Ishikawa (cell line): ENCODE results near the gene TFB1M.

Experiments used
- CEBPB ChIP-seq: IDR thresholded peaks from 2 replicates; pipeline ENCODE4 v1.6.1; 2012
- CREB1 ChIP-seq: IDR thresholded peaks from 2 replicates; pipeline ENCODE4 v1.6.1; 2012; ENCODE audit warnings: low read depth
- EGR1 ChIP-seq: IDR thresholded peaks from 2 replicates; pipeline ENCODE4 v1.6.1; 2012
- EP300 ChIP-seq: IDR thresholded peaks from 2 replicates; pipeline ENCODE4 v1.6.1; 2012; ENCODE audit warnings: borderline replicate concordance
- FOXM1 ChIP-seq: IDR thresholded peaks from 2 replicates; pipeline ENCODE4 v1.6.1; 2012; ENCODE audit warnings: low read depth, borderline replicate concordance
- MAX ChIP-seq: IDR thresholded peaks from 2 replicates; pipeline ENCODE4 v1.6.1; 2012
- NFIC ChIP-seq: IDR thresholded peaks from 2 replicates; pipeline ENCODE4 v1.6.1; 2012
- RAD21 ChIP-seq: IDR thresholded peaks from 2 replicates; pipeline ENCODE4 v1.6.1; 2012; ENCODE audit warnings: low read depth
- REST ChIP-seq: IDR thresholded peaks from 2 replicates; pipeline ENCODE4 v1.6.1; 2012; ENCODE audit warnings: low read depth, mild to moderate bottlenecking
- TAF1 ChIP-seq: IDR thresholded peaks from 2 replicates; pipeline ENCODE4 v1.6.1; 2012; ENCODE audit warnings: low read depth, mild to moderate bottlenecking
- TCF12 ChIP-seq: IDR thresholded peaks from 2 replicates; pipeline ENCODE4 v1.6.1; 2012; ENCODE audit warnings: low read depth
- TEAD4 ChIP-seq: IDR thresholded peaks from 2 replicates; pipeline ENCODE4 v1.6.1; 2012
- YY1 ChIP-seq: IDR thresholded peaks from 2 replicates; pipeline ENCODE4 v1.6.1; 2012; ENCODE audit warnings: low read depth
- ZBTB7A ChIP-seq: IDR thresholded peaks from 2 replicates; pipeline ENCODE4 v1.6.1; 2012; ENCODE audit warnings: low read depth
- TF ChIP-seq, protein P1 (sequence below): IDR thresholded peaks from 2 replicates; pipeline ENCODE4 v1.6.1; 2012

Gene TFB1M

DNA sequence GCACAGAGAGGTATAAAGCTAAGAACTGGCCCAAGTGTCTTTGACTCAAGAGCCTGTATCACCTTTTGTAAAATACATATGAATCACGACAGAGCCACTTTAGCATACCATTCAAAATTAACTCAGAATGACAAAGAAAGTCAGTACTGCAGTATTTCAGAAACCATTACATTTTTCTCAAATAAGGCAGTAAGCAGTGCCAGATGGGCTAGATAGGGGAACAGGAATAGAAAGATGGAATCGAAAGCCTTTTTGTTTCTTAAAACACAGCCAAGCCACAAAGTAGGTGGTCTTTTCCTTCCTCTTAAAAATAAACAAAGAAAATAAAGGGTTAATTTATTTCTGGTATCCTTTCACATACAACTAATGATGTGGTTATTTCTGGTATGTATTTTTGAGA, 40.2 kb downstream of the TFB1M start:
- TF ChIP-seq YY1, result no peak
- TF ChIP-seq CREB1, result no peak
- no peak for TF ChIP-seq ZBTB7A
- TF ChIP-seq TAF1, result no peak
- no peak for TF ChIP-seq MAX
- no peak for TF ChIP-seq TEAD4
- TF ChIP-seq TCF12, result no peak
- no peak for TF ChIP-seq NFIC
- TF ChIP-seq RAD21, result no peak
- TF ChIP-seq EGR1, result no peak
- TF ChIP-seq CEBPB, result no peak
- no peak for TF ChIP-seq EP300
- TF ChIP-seq, protein P1, sequence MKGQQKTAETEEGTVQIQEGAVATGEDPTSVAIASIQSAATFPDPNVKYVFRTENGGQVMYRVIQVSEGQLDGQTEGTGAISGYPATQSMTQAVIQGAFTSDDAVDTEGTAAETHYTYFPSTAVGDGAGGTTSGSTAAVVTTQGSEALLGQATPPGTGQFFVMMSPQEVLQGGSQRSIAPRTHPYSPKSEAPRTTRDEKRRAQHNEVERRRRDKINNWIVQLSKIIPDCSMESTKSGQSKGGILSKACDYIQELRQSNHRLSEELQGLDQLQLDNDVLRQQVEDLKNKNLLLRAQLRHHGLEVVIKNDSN, result no peak

DNA sequence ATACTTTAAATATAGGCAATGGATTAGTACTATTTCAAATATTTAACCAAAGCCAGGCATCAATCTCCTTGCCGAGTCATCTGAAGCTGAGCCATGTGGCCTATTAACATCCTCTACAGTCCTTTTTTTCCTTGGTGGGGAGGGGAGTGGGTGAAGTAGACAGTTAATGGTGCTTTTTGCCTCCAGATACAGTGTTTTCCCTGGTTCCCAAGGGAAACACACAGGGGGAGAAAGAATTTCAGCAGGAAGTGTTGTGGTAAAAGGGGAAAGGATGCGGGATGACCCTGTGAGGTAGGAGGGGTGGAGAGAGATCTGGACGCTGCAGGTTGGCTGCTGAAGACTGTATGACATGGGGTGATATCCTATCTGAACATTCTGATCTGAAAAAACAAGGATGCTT, 40.9 kb downstream of the TFB1M start:
- no peak for TF ChIP-seq TEAD4
- no peak for TF ChIP-seq ZBTB7A
- no peak for TF ChIP-seq CREB1
- no peak for TF ChIP-seq RAD21
- no peak for TF ChIP-seq TCF12
- no peak for TF ChIP-seq TAF1
- no peak for TF ChIP-seq NFIC
- no peak for TF ChIP-seq EP300
- no peak for TF ChIP-seq FOXM1
- TF ChIP-seq CEBPB, result no peak
- TF ChIP-seq REST, result no peak
- TF ChIP-seq, protein P1, result no peak
- no peak for TF ChIP-seq EGR1
- TF ChIP-seq YY1, result no peak
- no peak for TF ChIP-seq MAX

GRCh38 chr6:155272353-155273232, 41.7 kb downstream of the TFB1M start:
- TF ChIP-seq MAX (no peak), TCF12 (no peak), FOXM1 (no peak), REST (no peak)

DNA sequence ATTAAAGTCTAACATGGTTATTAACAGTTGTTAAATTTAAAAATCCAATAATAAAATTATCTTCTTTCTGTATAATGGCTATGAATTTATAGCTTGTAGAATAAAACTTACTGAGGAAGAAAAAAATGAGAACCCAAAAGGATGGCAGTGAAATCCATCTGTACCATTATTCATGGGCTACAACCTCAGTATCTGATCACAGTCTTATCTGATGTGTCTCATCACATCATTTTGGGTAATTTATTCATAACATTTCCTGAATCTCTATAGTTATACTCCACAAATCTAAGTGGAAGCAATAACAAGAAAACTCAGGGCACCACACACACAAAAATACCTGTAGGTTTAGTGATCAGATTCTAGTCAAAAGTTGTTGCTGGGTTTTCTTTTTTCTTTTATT, 43.1 kb downstream of the TFB1M start:
- TF ChIP-seq TCF12 (no peak), YY1 (no peak), ZBTB7A (no peak), EGR1 (no peak), TEAD4 (no peak)

GRCh38 chr6:155270561-155271091, 43.7 kb downstream of the TFB1M start:
- TF ChIP-seq CEBPB (no peak), MAX (no peak), YY1 (no peak), TCF12 (no peak), TAF1 (no peak), CREB1 (no peak), TEAD4 (no peak), ZBTB7A (no peak), RAD21 (no peak), REST (no peak), NFIC (no peak), EP300 (no peak), FOXM1 (no peak)
- TF ChIP-seq, protein P1, result no peak
